Epithelial cell of esophagus (primary cell): Measurements from ENCODE around the gene SYNE4.

Source experiments
- DNase-seq: peaks from one replicate; pipeline ENCODE4 v3.0.0; 2010; ENCODE audit warnings: low read depth
- H3K4me3 ChIP-seq: 2 replicates; pipeline ENCODE4 v1.5.1; 2011; ENCODE audit warnings: mild to moderate bottlenecking, low read length, control low read depth
- TF ChIP-seq, protein P1 (sequence below): IDR thresholded peaks from 2 replicates; pipeline ENCODE4 v1.5.1; 2011; ENCODE audit warnings: low read depth, mild to moderate bottlenecking, low read length, control low read depth, inconsistent platforms; ENCODE audit not compliant: insufficient read depth; ENCODE audit errors: missing control alignments

Gene SYNE4

DNA sequence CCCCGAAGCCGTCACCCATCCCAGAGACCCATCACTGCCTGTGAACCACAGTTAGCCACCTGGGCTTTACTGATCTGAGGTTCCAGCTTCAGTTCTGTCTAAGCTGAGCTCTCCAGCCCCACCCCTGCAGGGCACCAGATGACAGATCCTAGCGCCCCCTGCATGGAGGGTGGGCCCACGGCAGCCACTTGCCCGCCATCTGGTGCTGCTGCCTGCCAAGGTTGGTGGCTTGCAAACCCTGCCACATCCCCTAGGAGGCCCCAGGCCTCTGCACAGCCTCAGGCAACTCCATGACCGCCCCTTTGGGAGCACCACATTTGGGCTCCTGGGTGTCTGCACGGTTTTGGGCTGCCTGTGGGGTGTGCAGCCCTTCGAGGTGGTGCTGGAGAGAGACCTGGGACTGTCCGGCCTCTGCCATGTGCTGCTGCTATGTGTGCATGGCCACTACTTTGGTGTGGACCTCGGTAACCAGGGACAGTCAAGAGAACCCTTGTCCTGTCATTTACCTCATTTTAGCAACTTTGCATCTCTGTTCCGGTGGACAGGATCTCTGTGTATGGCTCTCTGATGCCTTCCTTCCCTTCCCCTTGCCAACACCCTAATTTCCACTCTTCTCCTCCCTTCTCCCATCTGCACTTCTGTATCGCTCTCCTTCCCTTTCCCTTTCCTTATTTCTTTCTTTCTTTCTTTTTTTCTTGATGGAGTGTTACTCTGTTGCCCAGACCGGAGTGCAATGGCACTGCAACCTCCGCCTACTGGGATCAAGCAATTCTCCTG, 31.0 kb downstream of the SYNE4 start:
- TF ChIP-seq, protein P1, sequence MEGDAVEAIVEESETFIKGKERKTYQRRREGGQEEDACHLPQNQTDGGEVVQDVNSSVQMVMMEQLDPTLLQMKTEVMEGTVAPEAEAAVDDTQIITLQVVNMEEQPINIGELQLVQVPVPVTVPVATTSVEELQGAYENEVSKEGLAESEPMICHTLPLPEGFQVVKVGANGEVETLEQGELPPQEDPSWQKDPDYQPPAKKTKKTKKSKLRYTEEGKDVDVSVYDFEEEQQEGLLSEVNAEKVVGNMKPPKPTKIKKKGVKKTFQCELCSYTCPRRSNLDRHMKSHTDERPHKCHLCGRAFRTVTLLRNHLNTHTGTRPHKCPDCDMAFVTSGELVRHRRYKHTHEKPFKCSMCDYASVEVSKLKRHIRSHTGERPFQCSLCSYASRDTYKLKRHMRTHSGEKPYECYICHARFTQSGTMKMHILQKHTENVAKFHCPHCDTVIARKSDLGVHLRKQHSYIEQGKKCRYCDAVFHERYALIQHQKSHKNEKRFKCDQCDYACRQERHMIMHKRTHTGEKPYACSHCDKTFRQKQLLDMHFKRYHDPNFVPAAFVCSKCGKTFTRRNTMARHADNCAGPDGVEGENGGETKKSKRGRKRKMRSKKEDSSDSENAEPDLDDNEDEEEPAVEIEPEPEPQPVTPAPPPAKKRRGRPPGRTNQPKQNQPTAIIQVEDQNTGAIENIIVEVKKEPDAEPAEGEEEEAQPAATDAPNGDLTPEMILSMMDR, result no peak
- no peak overlapping the region for H3K4me3 ChIP-seq
- no peak for DNase-seq

DNA sequence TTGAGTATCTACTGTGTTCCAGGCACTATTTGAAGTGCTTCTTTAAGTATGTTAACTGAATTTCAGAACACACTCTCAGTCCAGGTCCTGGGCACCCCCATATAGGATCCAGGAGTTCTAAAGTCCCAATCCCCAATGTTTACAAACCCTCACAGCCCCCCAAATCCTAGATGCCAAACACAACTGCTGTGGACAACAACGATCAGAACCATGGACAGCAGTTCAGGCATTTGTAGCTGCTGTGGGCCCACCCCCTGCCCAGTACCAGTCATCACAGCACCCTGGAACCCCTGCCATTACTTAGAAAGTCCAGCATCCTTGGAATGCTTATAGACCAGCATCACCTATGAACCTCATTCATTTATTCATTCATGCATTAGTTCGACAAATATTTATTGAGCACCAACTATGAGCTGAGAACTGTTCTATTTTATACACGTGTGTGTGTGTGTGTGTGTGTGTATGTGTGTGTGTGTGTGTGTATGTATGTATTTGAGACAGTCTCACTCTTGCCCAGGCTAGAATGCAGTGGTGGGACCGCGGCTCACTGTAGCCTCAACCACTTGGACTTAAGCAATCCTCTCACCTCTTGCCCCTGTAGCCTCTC, 32.9 kb downstream of the SYNE4 start:
- peak; percentile 36 for DNase-seq
- TF ChIP-seq, protein P1, result no peak
- H3K4me3 ChIP-seq, result no peak overlapping the region

DNA sequence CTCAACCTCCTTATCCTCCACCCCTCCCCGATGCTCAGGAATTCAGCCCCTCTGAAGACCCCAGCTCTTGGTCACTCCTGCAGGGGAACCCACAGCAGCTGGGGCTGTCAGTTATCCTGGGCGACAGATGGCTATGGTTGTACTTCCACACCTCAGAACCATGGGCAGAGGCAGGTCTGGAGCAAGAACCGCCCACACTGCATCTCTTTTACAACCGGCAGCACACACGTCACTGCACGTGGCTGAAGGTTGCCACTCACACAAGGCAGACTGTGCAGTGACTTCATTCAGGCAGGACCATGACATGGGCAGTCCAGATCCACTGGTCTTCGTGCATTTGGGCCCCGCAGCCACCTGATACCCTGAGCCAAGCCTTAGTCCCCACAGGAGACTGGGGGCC, 35.1 kb downstream of the SYNE4 start:
- DNase-seq, result no peak
- TF ChIP-seq, protein P1, result no peak
- H3K4me3 ChIP-seq, result no peak overlapping the region

DNA sequence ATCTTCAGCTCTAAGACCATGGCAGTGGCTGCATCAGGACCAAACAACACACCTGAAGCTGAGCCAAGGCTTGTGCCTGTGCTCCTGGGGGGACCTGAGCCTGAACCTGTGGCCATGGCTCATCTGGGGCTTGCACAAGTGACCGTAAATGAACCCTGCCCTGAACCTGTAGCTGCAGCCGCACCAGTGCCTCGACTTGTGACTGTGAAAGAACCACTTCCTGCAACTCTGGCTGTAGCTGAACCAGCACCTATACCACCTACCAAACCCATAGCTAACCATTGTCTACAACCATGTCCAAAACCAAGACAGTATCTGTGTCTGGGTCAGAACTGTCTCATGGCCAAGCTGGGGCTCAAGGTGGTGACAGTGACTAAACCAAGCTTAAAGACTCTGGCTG, 41.8 kb downstream of the SYNE4 start:
- H3K4me3 ChIP-seq, result no peak overlapping the region
- TF ChIP-seq, protein P1, result no peak
- DNase-seq, result no peak

DNA sequence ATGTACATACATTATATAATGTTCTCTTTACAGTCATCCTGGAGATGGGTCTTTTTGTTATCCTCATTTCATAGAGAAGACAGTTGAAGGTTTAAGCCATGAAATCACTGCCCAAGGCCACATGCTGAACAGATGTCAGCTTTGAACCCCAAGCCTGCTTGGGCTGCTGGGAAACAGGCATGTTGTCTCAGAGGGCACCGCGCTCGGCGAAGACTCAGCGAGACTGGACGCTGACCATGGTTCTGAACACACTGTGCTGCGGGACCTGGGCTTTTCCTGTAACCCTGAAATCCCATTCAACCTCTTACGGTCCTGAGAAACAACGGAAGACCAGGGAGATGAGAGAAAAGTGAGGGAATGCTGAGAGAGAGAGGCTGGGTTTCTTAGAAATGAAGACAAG, 45.1 kb downstream of the SYNE4 start:
- DNase-seq, result peak; percentile 71
- TF ChIP-seq, protein P1, result no peak
- H3K4me3 ChIP-seq, result no peak overlapping the region

DNA sequence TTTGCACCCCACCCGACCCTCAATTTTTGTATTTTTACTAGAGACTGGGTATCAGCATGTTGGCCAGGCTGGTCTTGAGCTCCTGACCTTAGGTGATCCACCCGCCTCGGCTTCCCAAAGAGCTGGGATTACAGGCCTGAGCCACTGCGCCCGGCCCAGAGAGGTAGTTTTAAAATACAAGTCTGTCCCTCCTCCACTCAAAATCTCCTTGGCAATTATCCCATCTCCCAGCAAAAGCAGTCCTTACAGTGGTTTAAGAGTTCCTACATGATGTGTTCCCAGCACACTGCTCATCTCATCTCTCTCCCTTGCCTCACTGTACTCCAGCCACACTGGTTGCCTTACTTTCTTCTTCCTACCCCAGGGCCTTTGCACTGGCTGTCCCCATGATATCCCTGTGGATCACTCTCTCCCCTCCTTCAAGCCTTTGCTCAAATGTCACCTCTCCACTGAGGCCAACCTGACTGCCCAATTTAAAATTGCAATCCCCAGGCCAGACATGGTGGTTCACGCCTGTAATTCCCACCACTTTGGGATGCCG, 48.1 kb downstream of the SYNE4 start:
- DNase-seq, result no peak
- TF ChIP-seq, protein P1, result no peak
- no peak overlapping the region for H3K4me3 ChIP-seq

DNA sequence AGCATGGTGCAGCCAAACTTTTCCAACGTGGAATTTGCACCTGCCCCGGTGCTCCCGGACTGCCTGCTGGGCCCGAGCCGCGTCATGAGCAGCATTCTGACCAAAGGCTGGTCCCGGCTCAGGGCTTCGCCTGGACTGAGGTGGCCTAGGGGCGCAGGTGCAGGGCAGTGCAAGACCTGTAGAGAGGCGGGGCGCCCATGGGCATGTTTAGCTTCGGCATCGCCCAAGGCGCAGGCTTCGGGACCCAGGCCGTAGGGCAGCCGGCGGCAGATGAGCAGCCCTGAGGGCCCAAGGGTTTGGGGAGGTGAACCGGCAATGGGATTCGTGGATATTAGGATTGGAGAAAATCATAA, 48.7 kb downstream of the SYNE4 start:
- DNase-seq, result no peak
- TF ChIP-seq, protein P1, result no peak
- no peak overlapping the region for H3K4me3 ChIP-seq
